Karpas-422 (cell line): ENCODE measurements around the gene CFAP221. TPM values are rescaled to one million over a fixed set of nuclear protein-coding genes. Genes with fewer than 3 reads are reported as not detected.

Experiments
- DNase-seq: peaks from one replicate; pipeline ENCODE4 v3.0.0-alpha.2; 2015
- H2AFZ ChIP-seq: fragments of 200-600 bp; sonication (generic); 2 replicates; pipeline ENCODE4 v1.6.1; 2014; ENCODE audit warnings: antibody characterized with exemption, low read length, mixed read lengths
- H3K27ac ChIP-seq: fragments of 200-600 bp; sonication (generic); 2 replicates; pipeline ENCODE4 v1.5.1; 2014; ENCODE audit warnings: mild to moderate bottlenecking, low read length, moderate library complexity
- H3K27me3 ChIP-seq: fragments of 200-600 bp; sonication (generic); 2 replicates; pipeline ENCODE4 v1.6.1; 2014; ENCODE audit warnings: low read length, mixed read lengths
- H3K36me3 ChIP-seq: fragments of 200-600 bp; sonication (generic); 2 replicates; pipeline ENCODE4 v1.6.1; 2014; ENCODE audit warnings: low read length, mixed read lengths; ENCODE audit not compliant: insufficient read depth
- H3K4me1 ChIP-seq: fragments of 200-600 bp; sonication (generic); 2 replicates; pipeline ENCODE4 v1.6.1; 2014; ENCODE audit warnings: mild to moderate bottlenecking, low read length, mixed read lengths
- H3K4me2 ChIP-seq: fragments of 200-600 bp; sonication (generic); 2 replicates; pipeline ENCODE4 v1.6.1; 2014; ENCODE audit warnings: low read length, low read depth, mild to moderate bottlenecking; ENCODE audit not compliant: poor library complexity, severe bottlenecking
- H3K4me3 ChIP-seq: fragments of 200-600 bp; sonication (generic); 2 replicates; pipeline ENCODE4 v1.5.1; 2014; ENCODE audit warnings: mild to moderate bottlenecking, antibody characterized with exemption, low read length, mixed read lengths
- H3K79me2 ChIP-seq: fragments of 200-600 bp; sonication (generic); 2 replicates; pipeline ENCODE4 v1.6.1; 2014; ENCODE audit warnings: mild to moderate bottlenecking, low read length, mixed read lengths
- H3K9ac ChIP-seq: fragments of 200-600 bp; sonication (generic); 2 replicates; pipeline ENCODE4 v1.6.0; 2014; ENCODE audit warnings: low read length
- H3K9me2 ChIP-seq: fragments of 200-600 bp; sonication (generic), shearing (Covaris generic); replicated peaks from 2 replicates; pipeline ENCODE4 v1.6.0; 2014; ENCODE audit warnings: mild to moderate bottlenecking, low read length, moderate library complexity; ENCODE audit not compliant: insufficient read depth
- H3K9me3 ChIP-seq: fragments of 300-700, 200-600 bp; sonication (generic); 2 replicates; pipeline ENCODE4 v1.6.1; 2014; ENCODE audit warnings: low read length, mixed read lengths
- H4K20me1 ChIP-seq: fragments of 200-600 bp; sonication (generic); 2 replicates; pipeline ENCODE4 v1.6.1; 2014; ENCODE audit warnings: mild to moderate bottlenecking, antibody characterized with exemption, low read length, low read depth; ENCODE audit not compliant: insufficient read depth
- total RNA-seq: library from RNA; depleted of rRNA; stranded (reverse); fragments of >200 nt; shearing (Covaris generic); gene quantifications from 2 replicates; pipeline ENCODE4 v1.2.3, GENCODE V29; 2014; ENCODE audit warnings: low replicate concordance

CFAP221 gene
- total RNA-seq, 1 experiment from 2014 or later: not detected

DNA sequence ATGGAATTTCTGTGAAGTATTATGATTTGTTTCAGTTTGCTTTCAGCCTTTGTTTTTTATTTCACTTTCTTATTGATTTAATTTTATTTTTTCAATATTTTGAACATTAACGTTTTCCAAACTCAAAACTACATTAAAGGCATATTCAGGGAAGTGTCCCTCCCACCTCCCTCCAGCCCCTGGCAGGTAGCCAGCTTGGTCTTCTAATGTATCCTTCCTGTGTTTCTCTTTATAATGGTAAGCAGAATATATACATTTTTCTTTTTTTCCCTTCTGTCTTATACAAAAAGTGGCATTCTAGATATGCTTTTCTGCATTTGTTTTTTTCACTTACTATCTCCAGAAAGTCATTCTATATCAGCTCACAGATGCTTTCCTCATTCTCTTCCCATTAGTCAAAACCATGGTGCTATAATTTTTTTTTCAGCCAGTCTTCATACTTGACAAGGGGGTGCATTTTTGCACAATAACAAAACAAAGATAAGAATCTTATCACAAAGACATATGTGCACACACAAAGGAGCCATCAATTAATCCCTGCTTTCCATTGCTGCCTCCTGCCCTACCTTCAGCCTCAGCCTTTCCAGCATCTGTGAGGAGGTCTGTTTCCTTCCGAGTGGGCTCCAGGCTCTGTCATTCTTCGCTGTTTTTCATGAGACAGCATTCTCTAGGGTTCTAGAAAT lies 101.1 kb downstream of the CFAP221 start:
- H3K36me3 ChIP-seq: peaks cover 7% of the 10 kb centered on the region; the same call in 1 of the 2 replicates
- H3K9ac ChIP-seq: no peak overlapping the region
- DNase-seq: no peak
- no peak overlapping the region for H3K27ac ChIP-seq
- no peak overlapping the region for H3K4me2 ChIP-seq
- peaks cover 65% of the 10 kb centered on the region for H3K4me1 ChIP-seq
- no peaks in the 10 kb centered on the region for H4K20me1 ChIP-seq
- no peaks in the 10 kb centered on the region for H3K9me2 ChIP-seq
- H3K27me3 ChIP-seq: peaks cover 4% of the 10 kb centered on the region; the same call in 1 of the 2 replicates
- peaks cover 4% of the 10 kb centered on the region; the same call in 1 of the 2 replicates for H3K9me3 ChIP-seq
- H3K79me2 ChIP-seq: no peaks in the 10 kb centered on the region
- no peak overlapping the region for H3K4me3 ChIP-seq
- H2AFZ ChIP-seq: no peak overlapping the region

DNA sequence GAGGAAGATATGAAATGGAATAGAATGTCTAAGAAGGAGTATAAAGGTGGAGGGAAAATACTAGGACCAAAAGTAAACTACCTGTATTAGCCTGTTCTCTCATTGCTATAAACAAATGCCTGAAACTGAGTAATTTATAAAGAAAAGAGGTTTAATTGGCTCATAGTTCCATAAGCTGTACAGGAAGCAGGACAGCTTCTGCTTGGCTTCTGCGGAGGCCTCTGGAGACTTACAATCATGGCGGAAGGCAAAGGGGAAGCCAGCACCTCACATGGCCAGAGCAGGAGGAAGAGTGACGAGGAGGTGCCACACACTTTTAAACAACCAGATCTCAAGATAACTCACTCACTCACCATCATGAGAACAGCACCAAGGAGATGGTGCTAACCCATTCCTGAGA lies 101.9 kb downstream of the CFAP221 start:
- DNase-seq: no peak
- H3K9ac ChIP-seq: no peak overlapping the region
- H3K27me3 ChIP-seq: peaks cover 4% of the 10 kb centered on the region; the same call in 1 of the 2 replicates
- no peak overlapping the region for H2AFZ ChIP-seq
- H3K4me3 ChIP-seq: no peak overlapping the region
- H3K9me3 ChIP-seq: peaks cover 4% of the 10 kb centered on the region; the same call in 1 of the 2 replicates
- no peaks in the 10 kb centered on the region for H4K20me1 ChIP-seq
- no peaks in the 10 kb centered on the region for H3K9me2 ChIP-seq
- H3K27ac ChIP-seq: no peak overlapping the region
- no peaks in the 10 kb centered on the region for H3K79me2 ChIP-seq
- H3K4me1 ChIP-seq: peaks cover 68% of the 10 kb centered on the region
- H3K4me2 ChIP-seq: no peak overlapping the region
- H3K36me3 ChIP-seq: peaks cover 7% of the 10 kb centered on the region; the same call in 1 of the 2 replicates

DNA sequence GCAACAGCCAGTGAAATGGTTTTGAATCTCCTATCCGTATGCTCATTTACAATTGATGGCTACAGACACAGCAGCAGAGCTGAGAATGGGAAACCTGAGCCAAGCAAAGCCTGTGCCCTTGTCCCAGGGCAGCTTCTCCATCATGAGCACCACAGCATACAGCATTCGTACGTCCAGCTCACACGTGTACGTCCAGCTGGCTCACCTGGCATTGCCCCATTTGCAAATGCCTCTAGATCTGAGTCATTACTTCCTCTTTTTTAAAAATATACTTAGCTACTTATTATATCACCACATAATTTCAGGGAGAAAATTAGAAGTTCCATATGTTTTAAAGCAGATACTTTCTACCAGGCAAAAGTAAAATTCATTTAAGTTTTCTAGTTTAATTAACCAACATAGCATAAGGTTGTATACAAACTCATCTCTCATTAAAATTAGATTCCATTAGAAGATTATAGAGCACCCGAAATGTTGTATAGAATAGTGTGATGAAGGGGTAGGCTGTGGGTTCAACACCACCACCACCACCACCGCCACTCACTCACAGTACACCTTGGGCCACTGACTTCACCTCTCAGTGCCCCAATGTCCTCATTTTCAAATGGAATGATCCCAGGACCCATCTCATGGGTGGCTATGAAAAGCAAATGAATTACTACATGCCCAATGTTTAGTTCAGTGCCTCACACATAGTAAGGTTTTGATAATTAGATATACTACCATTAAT lies 103.4 kb downstream of the CFAP221 start:
- Histone ChIP-seq H3K36me3 (peaks cover 7% of the 10 kb centered on the region; the same call in 1 of the 2 replicates), H3K9ac (no peak overlapping the region), H3K4me2 (peak overlapping the region; percentile 42), H3K9me3 (peaks cover 4% of the 10 kb centered on the region; the same call in 1 of the 2 replicates), H3K4me1 (peaks cover 59% of the 10 kb centered on the region), H3K4me3 (0 out of 2 replicates have a peak overlapping the region, but pooled peaks have one; percentile 9), H3K27ac (peak overlapping the region; percentile 57), H3K27me3 (peaks cover 4% of the 10 kb centered on the region; the same call in 1 of the 2 replicates), H3K79me2 (no peaks in the 10 kb centered on the region), H4K20me1 (no peaks in the 10 kb centered on the region), H2AFZ (no peak overlapping the region), H3K9me2 (no peaks in the 10 kb centered on the region)
- peak; percentile 83 for DNase-seq

DNA sequence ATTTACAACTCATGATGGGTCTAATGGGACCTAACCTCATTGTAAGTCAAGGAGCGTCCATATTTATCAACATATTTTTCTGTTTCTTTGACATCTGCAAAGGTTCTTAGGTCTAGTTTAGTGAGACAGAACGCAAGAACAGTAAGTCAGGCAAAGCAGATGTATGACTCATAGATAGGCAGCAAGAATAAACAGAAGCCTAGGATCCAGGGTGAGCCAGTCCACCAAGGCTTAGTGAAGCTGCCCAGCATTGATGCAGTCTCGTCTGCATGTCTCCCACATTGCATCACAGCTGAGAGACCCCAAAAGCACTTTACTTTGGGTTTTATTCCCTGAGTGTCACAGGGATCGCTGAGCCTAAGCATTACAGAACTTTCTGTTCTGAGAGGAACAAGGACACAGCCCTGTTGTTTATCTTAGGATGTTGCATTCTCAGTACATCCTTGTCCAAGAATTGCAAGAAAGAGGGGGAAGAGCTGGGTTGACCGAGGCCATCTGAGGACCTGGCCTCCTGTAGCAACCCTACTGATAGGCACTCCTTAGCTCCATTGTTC lies 105.2 kb downstream of the CFAP221 start:
- H3K9me3 ChIP-seq: peaks cover 4% of the 10 kb centered on the region; the same call in 1 of the 2 replicates
- no peak overlapping the region for H3K9ac ChIP-seq
- no peak overlapping the region for H3K27ac ChIP-seq
- no peaks in the 10 kb centered on the region for H3K79me2 ChIP-seq
- DNase-seq: no peak
- no peak overlapping the region for H2AFZ ChIP-seq
- H3K4me3 ChIP-seq: no peak overlapping the region
- no peaks in the 10 kb centered on the region for H3K9me2 ChIP-seq
- peaks cover 4% of the 10 kb centered on the region; the same call in 1 of the 2 replicates for H3K27me3 ChIP-seq
- H3K4me1 ChIP-seq: peaks cover 58% of the 10 kb centered on the region
- H4K20me1 ChIP-seq: no peaks in the 10 kb centered on the region
- H3K36me3 ChIP-seq: peaks cover 7% of the 10 kb centered on the region; the same call in 1 of the 2 replicates
- no peak overlapping the region for H3K4me2 ChIP-seq

DNA sequence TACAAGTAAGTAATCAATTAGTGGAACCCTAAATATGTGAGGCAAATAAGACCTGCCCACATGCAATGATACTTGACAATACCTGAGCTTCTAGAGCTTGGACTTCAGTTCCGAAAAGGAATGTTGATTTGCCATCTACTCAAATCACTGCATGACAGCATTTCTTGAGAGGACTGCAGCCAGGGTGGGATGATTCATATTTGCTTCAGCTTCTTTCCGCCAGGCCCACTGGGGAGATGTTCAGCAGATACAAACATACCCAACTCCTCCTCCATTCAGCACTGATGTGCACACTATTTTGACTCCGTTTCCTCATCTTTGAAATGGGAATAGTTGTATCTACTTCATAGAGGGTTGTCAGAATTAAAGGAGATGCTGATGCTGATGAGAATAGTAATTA lies 106.0 kb downstream of the CFAP221 start:
- H3K4me1 ChIP-seq: peaks cover 50% of the 10 kb centered on the region
- H3K9me2 ChIP-seq: no peaks in the 10 kb centered on the region
- H2AFZ ChIP-seq: no peak overlapping the region
- H3K4me3 ChIP-seq: no peak overlapping the region
- H3K9me3 ChIP-seq: peaks cover 4% of the 10 kb centered on the region; the same call in 1 of the 2 replicates
- peaks cover 4% of the 10 kb centered on the region; the same call in 1 of the 2 replicates for H3K27me3 ChIP-seq
- H3K4me2 ChIP-seq: no peak overlapping the region
- no peaks in the 10 kb centered on the region for H4K20me1 ChIP-seq
- no peak overlapping the region for H3K9ac ChIP-seq
- peaks cover 7% of the 10 kb centered on the region; the same call in 1 of the 2 replicates for H3K36me3 ChIP-seq
- DNase-seq: no peak
- no peak overlapping the region for H3K27ac ChIP-seq
- no peaks in the 10 kb centered on the region for H3K79me2 ChIP-seq

DNA sequence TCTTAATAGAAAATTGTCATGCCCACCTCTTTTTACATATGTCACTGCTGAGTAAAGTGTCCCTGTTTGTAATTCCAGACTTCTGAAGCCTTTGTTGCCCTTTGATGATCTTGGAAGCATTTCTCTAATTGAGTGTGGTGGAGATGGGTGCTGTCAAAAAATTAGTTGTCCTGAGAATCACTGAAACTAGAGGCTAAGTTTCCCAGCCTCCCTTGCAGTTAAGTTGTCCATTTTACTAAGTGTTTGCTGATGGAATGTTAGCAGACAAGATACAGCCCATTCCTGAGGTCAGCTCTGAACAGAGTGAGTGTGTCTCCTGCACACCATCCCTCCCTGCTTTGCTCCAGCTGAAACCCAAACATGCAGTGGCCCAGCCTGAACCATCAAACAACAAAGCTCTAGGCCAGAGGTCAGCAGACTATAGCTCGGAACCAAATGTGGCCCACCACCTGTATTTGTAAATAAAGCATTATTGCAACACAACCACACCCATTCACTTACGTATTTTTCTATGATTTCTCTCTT lies 106.7 kb downstream of the CFAP221 start:
- no peaks in the 10 kb centered on the region for H4K20me1 ChIP-seq
- no peak overlapping the region for H3K27ac ChIP-seq
- peaks cover 4% of the 10 kb centered on the region; the same call in 1 of the 2 replicates for H3K9me3 ChIP-seq
- H3K4me1 ChIP-seq: peaks cover 46% of the 10 kb centered on the region
- no peaks in the 10 kb centered on the region for H3K79me2 ChIP-seq
- no peak overlapping the region for H3K4me3 ChIP-seq
- H3K36me3 ChIP-seq: peaks cover 7% of the 10 kb centered on the region; the same call in 1 of the 2 replicates
- DNase-seq: no peak
- H3K27me3 ChIP-seq: peaks cover 4% of the 10 kb centered on the region; the same call in 1 of the 2 replicates
- H2AFZ ChIP-seq: no peak overlapping the region
- no peak overlapping the region for H3K4me2 ChIP-seq
- H3K9me2 ChIP-seq: no peaks in the 10 kb centered on the region
- no peak overlapping the region for H3K9ac ChIP-seq

DNA sequence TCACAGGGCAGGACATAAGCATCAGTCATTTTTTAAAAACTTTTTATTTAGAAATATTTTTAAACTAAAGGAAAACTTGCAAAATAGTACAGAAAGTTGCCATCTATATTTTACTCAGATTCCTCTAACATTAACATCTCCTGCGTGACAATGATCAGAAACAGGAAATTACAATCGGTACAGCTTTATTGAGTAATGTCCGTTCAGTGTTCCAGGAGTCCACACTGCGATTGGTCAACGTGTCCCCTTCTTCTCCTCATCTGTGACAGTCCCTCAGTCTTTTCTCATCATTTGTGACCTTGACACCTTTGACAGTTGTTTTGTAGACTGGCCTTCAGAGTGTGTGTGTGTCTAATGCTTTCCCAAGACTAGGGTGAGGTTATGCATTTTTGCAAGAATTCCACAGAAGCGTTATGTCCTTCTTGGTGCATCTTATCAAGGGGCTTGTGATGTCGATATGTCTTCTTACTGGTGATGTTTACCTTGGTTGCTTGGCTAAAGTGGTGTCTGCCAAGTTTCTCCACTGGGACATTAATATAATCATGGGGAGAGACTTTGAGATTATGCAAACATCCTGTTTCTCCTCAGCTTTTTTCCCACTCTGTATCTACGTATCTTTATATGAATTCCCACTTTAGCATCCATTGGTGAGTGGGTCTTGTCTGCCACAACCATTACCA lies 113.4 kb downstream of the CFAP221 start:
- Histone ChIP-seq H2AFZ (no peak overlapping the region), H3K4me1 (peaks cover 3% of the 10 kb centered on the region), H3K27ac (no peak overlapping the region)

More for the DNA sequence above, 113.4 kb downstream of the CFAP221 start:
- H3K4me2 ChIP-seq: no peak overlapping the region
- H3K36me3 ChIP-seq: no peaks in the 10 kb centered on the region
- H3K9me3 ChIP-seq: no peaks in the 10 kb centered on the region
- H3K9me2 ChIP-seq: no peaks in the 10 kb centered on the region
- no peaks in the 10 kb centered on the region for H3K27me3 ChIP-seq
- no peaks in the 10 kb centered on the region for H4K20me1 ChIP-seq
- H3K4me3 ChIP-seq: no peak overlapping the region
- H3K9ac ChIP-seq: no peak overlapping the region
- DNase-seq: no peak
- H3K79me2 ChIP-seq: no peaks in the 10 kb centered on the region
